GM19467 (cell line): Measurements from ENCODE around the gene NAA10.

ENCODE experiments used
- ATAC-seq: cut with Tn5 transposase; IDR thresholded peaks from one replicate; pipeline ENCODE4 v1.9.1; 2021; ENCODE audit warnings: mild to moderate bottlenecking, moderate library complexity; ENCODE audit not compliant: unreplicated experiment

Gene NAA10

DNA sequence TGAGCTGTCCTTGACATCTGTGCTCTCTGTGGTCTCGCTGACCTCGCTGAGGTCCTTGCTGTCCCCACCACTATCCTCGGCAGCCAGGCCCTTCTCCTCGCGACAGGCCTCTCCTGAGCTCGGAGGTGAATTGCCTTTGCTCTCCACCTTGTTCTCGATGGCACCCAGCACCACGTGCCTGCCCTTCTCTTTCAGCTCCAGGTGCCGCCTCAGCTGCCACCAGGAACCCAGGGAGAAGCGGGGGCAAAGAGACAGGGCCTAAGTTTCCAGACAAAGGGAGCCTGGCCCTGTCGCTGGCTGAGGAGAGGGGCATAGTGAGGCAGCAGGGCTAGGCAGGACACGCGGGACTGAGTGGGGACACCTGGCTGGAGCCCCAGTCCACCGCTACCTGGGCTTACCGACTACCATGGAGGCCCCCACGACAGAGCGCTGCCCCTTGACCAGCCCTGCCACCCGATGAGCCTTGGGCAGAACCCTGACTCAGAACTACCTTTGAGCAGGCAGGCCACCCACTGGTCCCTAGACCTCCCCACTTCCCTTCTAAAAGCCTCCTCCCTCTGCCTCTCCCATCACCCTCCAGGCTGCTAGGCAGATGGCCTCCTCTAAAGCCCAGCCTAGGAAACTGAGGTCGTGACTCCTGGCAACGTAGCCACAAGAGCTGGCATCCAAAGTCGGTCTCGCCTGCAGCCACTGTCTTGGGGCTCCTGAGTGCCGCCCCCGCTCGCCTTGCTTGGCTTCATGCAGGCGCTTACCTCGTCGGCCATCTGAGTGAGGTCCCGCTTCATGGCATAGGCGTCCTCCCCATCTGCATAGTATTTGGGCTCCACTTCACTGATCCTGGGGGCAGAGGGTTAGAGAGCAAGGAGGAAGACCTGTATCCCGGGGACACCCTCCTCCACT is 4.6 kb downstream of the NAA10 start:
- ATAC-seq: no peak

DNA sequence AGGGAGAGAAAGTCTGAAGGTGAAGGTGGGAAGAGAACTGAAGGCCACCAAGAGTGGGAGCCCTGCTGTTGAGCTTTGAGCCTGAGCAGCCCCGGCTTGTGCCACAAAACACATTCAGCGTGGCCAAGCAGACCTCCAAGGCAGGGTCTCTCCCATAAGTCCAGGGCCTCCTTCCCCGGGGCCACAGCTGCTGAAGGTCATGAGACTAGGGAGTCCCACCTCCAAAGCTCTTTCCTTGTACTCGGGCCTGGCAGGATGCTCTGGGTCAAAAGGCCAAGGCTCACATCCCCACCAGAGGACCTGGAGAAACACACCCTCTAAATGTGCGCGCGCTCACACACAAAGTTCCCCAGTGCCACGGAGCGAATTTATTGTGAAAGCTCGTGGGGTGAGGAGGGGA is 5.3 kb downstream of the NAA10 start:
- no peak for ATAC-seq

DNA sequence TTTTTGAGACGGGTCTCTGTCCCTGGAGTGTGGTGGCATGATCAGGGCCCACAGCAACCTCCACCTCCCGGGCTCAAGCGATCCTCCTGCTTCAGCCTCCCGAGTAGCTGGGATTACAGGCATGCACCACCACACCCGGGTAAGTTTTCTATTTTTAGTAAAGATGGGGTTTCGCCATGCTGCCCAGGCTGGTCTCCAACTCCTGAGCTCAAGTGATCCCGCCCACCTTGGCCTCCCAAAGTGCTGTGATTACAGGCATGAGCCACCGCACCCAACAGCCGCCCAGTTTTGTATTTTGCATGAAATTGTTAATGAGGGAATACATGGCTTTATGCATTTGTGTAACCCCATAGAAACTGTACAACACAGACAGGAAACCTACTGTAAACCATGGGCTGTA is 6.0 kb downstream of the NAA10 start:
- ATAC-seq: no peak

DNA sequence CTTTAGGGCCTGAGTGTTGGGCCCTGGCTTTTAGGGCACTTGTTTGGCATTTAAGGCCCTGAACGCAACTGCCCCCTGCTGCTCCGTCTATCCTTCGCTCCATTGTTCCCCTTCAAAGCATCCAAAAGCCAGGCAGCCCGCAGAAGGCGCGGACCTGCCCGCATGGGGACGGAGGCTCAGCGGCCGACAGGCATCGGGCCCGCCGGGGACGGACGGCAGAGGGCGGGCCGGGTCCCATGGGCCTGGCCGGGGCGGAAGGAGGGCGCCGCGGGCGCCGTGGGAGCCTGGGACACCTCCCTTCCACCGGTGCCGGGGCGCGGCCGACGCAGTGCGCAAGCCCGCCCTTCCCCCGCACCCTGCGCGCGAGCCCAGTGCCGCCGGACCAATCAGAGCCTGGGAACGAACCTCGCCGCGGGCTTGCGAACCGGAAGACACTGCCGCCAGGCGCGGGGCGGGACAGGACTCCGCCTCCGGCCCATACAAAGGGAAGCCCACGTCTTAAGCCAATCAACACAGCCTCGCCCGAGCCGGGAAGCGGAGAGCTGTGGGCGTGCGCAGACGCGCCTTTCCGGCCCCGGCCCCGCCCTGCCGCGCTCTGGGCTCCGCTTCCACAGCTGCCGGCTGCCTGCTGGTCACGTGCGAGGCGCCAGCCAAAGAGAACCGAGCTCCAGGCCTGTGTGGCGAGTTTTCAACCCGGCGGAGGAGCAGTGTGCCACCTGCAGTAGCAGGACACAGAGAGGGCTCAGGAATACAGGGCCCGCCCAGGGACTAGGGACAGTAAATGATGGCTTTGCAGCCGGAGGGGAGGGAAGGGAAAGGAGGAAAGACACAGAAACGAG is 6.7 kb downstream of the NAA10 start:
- ATAC-seq: peak; percentile 68

DNA sequence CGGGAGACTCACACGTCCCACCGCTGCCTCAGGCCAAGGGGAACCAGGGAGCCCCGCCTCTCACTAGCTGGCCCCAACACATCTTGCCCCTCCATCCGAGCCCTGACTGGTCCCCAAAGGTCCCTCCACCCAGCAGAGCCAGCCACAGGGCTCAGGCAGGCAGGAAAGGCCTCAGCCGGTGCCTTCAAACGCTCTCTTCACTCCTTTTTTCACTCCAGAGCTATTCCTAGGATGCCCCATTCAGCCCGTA is 7.2 kb downstream of the NAA10 start:
- ATAC-seq: no peak

DNA sequence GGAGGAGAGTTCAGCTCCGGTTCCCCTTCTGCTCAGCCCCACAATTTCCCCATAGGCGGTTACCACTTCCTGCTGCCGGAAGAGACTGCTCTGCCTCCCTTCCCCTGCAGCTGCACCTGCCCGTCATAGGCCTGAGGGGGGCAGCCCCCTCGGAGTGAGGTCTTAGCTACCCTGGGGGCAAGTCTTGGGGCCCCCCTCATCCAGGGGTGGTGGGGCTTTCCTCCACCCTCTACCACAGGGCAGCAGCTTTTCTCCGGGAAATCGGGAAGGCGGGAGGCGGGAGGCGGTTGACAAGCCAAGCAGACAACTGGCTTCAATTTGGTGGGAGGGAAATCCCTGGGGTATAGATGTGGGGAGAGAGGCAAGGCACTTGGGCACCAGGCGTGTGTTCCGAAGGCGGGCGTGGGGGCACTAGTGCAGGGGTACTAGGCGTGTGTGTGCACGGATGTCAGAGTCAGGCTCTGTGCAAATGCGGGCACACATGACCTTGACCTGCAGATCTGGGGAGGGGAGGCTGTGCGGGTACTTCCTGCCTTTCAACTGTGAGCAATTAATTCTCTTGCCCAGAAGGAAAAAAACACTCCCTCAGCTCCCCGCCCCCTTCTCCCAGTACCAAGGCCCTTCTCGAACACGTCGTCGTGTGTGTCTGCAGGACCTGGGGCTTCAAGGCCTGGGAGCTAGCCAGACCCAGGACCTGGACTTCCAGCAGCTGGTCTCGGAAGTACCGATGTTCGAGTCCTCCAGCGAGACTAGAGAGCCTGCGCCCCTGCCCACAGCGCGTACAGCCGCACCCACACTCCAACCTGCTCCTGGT is 7.8 kb downstream of the NAA10 start:
- peak; percentile 42 for ATAC-seq

DNA sequence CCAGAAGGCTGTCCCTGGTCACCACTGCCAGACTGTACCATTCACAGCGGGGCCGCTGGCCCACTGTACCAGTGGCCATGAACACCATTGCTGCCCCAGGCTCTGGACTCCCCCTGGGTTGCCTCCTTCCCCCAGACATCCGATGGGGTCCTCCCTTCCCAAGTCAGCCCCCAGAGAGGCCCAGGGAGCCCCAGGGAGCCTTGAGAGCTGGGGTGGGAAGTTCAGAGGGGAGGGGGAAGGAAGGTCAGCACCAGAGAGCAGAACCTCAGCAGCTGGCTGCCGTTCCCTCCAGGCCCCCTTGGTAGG is 8.3 kb downstream of the NAA10 start:
- no peak for ATAC-seq

DNA sequence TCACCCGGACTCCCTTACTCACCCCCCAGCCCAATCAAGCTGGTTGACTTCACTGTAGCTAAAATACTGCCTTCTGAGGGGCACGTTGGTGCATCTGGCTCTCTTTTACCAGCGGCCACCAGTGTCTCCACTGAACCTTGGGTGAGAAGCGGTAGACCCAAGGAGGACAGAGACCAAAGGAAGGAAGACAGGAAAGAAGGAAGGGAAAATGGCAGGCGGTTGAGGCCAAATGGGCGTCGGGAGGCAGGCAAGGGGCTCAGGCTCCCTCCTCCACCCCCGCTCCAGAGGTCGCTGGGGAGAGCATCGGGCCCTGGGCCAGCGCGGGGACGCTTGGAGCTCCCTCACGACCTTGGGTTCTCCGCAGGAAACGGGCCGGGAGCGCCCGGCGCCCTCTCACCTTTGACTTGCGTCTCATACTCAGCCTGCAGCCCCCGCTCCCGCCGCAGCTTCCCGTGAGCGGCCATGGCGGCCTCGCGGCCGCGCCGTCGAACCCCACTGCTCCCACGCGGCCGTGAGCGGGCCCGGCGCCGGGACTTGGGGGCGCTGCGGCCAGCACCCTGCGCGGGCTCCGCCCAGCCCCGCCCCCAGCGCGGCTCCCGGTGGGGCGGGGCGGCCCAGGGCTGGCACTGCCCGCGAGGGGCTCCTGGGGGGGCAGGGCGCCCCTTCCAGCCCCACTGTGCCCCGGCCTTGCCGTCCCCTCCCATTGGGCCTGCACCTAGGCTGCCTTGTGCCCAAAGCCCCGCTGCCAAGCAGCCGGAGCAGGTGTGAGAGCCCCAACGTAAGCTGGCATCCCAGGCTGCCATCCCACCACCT is 8.9 kb downstream of the NAA10 start, which contains the start of gene ARHGAP4:
ARHGAP4 (minus strand) TSS at position 526 of the 813 bp plus-strand sequence; CDS start at position 464, 62 bp downstream.
- ATAC-seq: no peak

DNA sequence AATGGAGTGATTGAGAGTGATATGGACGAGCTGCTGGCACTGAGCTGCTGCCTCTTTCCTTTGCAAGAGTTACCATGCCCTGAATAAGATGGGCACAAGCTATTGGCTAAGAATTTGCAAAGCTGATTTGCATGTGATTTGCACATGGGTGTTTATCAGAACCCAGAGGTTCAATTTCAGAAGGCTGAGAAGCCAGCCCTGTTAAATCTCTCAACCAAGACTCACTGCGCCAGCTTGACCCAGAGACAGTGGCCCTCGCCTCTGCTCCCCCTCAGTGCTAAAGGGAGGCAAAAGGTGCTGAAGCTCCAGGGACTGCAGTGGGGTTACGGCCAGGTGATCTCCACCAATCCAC is 9.5 kb downstream of the NAA10 start:
- no peak for ATAC-seq

DNA sequence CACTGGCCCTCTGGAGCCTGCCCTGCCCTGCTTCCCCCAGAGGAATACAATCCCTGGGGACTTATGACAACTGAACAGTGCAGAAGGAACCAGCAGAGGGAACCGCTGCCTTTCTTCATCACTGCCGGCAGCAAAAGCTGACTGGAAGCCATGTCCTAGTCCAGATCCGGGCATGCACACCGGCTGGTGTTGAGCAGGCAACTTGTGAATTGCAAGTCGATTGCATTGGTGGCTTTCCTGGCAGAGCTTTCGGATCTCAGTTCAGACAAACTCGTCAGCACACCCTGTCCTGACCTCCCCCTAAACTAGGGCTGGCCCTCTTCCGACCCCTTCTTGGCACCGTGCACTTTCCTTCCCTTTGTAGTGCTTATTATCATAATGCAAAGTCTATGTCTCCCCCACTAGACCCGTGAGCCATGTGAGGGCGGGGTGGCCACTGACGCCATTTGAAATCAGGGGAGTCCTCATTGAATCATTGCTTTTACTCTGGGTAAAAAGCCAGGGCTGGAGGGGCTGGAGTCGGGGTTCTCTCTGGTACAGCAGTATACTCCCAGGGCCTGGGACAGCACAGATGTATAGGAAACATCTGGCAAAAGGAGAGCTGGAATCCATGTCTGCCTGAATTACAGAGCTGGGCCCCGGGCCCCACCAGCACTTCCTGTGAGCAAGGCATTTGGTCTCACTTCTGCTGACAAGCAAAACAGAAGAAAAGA is 10.5 kb downstream of the NAA10 start:
- no peak for ATAC-seq

DNA sequence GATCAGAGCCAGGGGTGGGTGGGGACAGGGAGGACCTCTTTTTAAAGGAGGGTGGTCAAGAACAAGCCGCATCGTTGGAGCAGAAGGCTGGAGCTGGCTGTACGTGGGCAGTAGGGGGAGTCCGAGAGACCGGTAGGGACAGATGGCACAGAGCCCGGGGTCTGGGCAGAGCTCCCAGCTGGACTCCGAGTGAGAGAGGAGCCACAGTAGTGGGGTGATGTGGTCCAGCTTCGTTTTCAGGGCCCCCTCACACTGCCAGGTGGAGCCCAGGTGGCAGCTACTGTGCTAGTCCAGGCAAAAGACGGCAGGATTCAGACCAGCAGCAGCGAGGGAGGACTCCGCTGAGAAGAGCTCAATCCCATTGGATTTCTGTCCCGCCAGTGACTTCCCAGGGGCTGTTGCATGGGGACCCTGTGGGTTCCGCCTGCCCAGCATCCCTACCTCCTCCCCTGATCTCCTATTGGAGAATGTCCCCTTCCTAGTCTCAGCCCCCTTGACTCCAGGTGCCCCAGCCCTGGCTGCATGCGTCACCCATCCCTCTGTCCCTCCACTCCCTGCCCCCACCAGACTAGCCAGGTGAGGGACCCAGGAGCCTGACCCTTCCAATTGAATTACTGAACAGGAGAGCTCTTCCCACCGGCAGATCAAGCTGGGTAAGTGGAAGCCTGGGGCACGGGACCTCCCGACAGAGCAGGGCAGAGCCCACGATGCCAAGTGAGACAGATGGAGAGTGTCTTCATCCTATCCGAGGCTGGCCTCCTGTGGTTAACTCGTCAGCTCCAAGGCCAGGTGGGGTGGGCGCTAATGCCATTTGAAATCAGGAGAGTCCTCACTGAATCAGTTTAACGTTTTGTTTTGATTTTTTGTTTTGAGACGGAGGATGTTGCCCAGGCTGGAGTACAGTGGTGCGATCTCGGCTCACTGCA is 11.6 kb downstream of the NAA10 start:
- no peak for ATAC-seq

DNA sequence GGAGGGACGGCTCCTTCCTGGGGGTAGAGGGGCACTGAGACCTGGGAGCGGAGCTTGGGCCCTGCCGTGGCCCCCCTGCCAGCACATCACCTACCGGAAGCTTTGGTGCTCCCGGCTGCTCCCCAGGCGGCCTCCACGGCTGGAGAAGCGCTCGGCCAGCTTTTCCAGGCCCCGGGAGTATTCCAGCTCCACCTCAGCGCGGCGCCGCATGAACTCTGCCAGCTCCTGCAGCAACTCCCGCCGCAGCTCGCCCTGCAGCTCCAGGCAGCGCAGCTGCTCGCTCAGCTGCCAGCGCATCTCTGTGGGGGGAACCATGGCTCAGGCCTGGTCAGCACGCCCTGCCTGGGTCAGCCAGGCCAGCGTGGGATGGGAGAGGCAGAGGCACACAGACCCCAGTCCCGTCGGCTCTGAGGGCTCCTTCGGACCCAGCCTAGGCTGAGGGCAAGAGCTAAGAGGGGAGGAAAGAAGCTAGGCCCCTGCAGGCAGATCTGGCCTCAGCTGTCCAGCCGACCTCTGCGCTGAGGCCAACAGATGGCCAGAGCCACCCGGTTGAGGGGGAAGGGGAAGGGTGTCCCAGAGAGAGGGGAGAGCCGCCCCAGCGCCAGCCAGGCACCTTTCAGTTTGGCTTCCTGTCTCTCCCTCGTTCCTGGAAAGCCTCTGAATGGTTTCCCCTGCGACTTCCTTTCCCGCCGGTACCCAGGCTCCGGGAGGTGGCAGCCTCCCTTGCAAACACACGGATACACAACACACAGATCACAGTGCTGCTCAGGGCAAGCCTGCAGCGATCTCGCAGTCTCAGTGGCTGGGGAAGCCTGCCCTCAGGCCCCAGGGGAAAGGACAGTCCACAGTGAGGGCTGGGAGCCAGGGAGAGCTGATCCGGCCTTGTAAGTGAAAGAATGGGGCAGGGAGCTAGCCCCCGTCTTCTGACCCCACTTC is 13.1 kb downstream of the NAA10 start:
- ATAC-seq: no peak

DNA sequence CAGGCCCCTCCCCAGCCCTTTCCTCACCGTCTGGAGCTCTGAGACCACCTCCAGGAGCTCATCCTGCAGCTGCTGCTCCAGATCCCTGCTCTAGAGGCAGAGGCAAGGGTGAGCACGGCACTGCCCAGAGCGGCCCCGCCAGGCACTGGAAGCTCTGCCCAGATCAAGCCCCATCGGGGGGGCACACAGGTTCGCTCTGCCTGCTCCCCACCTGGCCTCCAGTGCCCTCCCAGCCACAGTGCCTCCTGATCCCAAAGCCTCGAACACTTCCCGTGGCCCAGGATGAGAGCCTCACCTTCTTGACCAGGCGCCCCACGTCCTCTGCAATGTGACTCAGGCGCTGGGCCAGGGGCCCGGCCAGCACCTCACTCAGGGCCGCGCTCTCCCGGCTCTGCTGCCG is 13.8 kb downstream of the NAA10 start:
- ATAC-seq: no peak

DNA sequence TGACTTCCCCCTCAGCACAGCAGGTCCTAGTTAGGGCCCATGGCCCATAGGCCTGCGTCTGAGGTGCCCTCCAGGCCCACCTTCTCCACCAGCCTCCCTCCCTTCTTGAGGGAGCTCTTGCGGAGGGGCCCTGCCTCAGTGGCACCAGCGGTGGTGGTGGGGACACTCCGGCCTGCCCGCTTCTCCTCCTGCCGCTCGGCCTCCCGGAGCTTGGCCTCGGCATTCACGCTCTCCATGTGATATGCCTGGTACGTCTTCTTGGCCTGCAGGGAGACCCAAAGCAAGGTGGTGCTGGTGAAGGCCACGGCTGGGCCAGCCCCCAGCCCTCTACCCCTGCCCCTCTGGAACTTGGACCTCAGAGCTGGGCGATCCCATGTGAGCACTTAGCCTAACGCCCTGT is 14.3 kb downstream of the NAA10 start:
- no peak for ATAC-seq

DNA sequence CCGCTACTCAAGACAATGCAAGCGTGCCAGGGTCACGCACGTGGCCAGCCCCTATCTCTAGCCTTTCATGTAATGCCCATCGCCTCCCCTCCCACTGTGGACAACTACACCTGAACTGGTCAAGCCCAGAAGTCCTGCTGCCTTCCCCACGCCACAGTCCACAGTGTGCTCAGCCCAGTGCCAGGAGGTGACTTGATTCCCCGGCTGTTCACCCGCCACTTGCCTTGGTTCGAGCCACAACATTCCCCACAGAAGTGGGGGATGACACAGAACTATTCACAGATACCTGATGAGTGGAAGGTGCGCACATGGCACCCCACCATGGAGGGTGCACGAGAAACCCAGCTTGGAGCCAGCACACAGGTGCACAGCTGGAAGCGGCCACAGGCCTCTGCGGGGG is 15.6 kb downstream of the NAA10 start:
- no peak for ATAC-seq

DNA sequence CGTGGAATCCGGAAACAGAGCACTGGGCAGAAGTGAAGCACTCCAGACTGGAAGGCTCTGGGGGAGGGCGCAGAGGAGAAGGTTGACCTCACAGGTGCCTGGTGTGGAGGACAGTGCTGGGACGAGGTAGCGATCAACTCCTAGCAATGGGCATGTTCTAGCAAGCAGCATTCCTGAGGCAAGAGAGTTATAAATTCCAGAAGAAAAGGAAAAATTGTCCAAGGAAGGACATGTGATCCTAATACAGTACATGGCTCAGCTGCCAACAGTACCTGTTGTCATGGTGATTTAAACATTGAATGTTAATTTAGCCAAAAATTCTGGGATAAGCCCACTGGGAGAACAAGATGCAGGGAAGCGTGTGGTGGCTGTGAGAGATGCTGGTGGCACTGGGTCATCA is 17.0 kb downstream of the NAA10 start:
- ATAC-seq: no peak

DNA sequence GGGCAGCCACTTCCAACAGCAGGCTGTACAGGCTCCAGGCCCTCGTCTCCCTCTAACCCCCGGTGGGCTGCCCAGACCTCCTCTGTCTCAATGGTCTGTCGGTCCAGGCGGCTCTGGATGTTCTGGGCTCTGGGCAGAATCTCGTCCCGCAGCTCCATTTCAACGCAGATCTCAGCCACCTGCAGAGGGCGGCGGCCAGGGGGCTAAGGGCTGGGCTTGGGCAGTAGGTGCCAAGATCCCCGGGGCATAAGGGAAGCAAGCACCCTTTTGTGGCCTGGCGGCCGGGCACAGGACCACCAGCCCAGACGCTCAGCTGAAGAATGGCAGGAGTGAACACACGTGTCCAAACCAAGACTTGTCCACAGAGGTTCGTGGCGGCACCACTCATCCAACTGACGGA is 21.1 kb downstream of the NAA10 start:
- no peak for ATAC-seq

DNA sequence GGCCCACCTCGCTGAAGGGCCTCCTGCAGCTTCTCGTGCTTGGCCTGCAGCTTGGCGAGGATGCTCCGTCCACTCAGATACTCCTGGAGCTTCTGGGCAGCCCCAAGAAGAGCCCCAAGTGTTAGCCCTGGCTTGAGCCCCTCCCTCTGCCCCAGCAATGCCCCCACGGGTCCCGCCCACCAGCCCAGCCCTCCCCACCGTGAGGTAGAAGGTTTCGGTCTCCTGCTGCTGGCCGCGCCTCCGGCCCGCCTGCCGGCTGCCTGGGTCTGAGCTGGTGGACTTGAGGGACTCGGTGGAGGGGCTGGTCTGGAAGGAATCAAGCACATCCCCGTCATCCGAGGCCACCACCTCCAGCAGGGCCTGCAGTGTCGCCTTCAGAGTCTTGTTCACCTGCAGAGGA is 21.6 kb downstream of the NAA10 start:
- no peak for ATAC-seq
